A549 treated with AZD2906 at 1 μM for 4 hours (cell line): ENCODE results near the gene ZNF496. TPM values are rescaled to one million over a fixed set of nuclear protein-coding genes. Genes with fewer than 3 reads are reported as not detected.

Experiments used
- total RNA-seq: library from RNA; stranded (reverse); fragments of 200-300 nt; extraction: Qiagen RNA extraction; gene quantifications from 5 replicates; pipeline ENCODE4 v1.2.3, GENCODE V29; 2022

ZNF496 gene
- 16.5 to 18.4 TPM (median 17.9 TPM) in 5 replicates for total RNA-seq

GRCh38 chr1:247331525-247332214 lies at the start of gene ZNF496:
Gene ZNF496, minus strand, starts transcription at chr1:247331867. Its CDS starts 2,289 bp downstream, at chr1:247329578.

GRCh38 chr1:247255772-247256171 lies 75.9 kb downstream of the ZNF496 start, which contains the start of gene VN1R5:
Gene VN1R5, plus strand, starts transcription at chr1:247256072.

Other genes with a start within 250 kb of the ZNF496 start
- gene ZNF669, start 227.5 kb downstream of the ZNF496 start, total RNA-seq: 3.0 to 4.5 TPM (median 3.7 TPM) in 5 replicates
- 3.8 to 5.9 TPM (median 4.3 TPM) in 5 replicates for gene ZNF124, start 159.8 kb downstream of the ZNF496 start, total RNA-seq
- gene VN1R5, start 75.8 kb downstream of the ZNF496 start, total RNA-seq: not detected in 5 replicates
- gene NLRP3, start 84.3 kb upstream of the ZNF496 start, total RNA-seq: 0.02 TPM in 1 of 5 replicates, not detected in the others
- not detected in 5 replicates for gene OR2B11, start 126.2 kb upstream of the ZNF496 start, total RNA-seq
- gene OR2C3, start 204.6 kb upstream of the ZNF496 start, total RNA-seq: not detected in 5 replicates
- not detected in 5 replicates for gene GCSAML, start 217.3 kb upstream of the ZNF496 start, total RNA-seq